Transverse colon (tissue), 4 donors: ENCODE measurements around the gene ADAMTS19. TPM values are rescaled to one million over a fixed set of nuclear protein-coding genes. Genes with fewer than 3 reads are reported as not detected.

ENCODE experiments used
- DNase-seq: peaks from one replicate; pipeline ENCODE4 v3.0.0-alpha.2; 2019
- H3K27ac ChIP-seq, 4 donors: fragments of 200-600 bp; sonication (generic); 2 replicates each; pipeline ENCODE4 v1.5.1; 2016 to 2018; ENCODE audit warnings: inconsistent platforms in 4 of 4
- H3K27me3 ChIP-seq: fragments of 200-600 bp; sonication (generic); 2 replicates; pipeline ENCODE4 v1.5.1; 2017; ENCODE audit warnings: inconsistent platforms
- H3K36me3 ChIP-seq, 4 donors: fragments of 200-600 bp; sonication (generic); 2 replicates each; pipeline ENCODE4 v1.5.1; 2017 to 2019; ENCODE audit warnings: inconsistent platforms in 4 of 4
- H3K4me1 ChIP-seq, 4 donors: fragments of 200-600 bp; sonication (generic); 2 replicates each; pipeline ENCODE4 v1.5.1; 2017 to 2020; ENCODE audit warnings: inconsistent platforms in 4 of 4
- H3K4me3 ChIP-seq, 4 donors: fragments of 200-600 bp; sonication (generic); 1 replicate in 1 of 4; 2 replicates in 3 of 4; pipeline versions ENCODE4 v1.5.1 to v1.6.1; 2017 to 2019; ENCODE audit warnings: inconsistent platforms in 4 of 4
- H3K9me3 ChIP-seq, 2 donors: fragments of 200-600 bp; sonication (generic); 2 replicates each; pipeline ENCODE4 v1.5.1; 2017 to 2019; ENCODE audit warnings: inconsistent platforms in 2 of 2
- CTCF ChIP-seq, 5 experiments: fragments of 200-600 bp in 3 of 5; fragments of 450-650 bp in 2 of 5; sonication (generic) in 3 of 5; IDR thresholded peaks; 1 replicate in 2 of 5; 2 replicates in 3 of 5; pipeline ENCODE4 v1.5.1; 2016 to 2017; ENCODE audit warnings: antibody characterized with exemption in 5 of 5, inconsistent platforms in 3 of 5, mild to moderate bottlenecking in 2 of 5, moderate library complexity in 1 of 5
- EP300 ChIP-seq: sonication (generic); formaldehyde crosslinking; IDR thresholded peaks from one replicate; pipeline ENCODE4 v1.6.1; 2017; ENCODE audit warnings: antibody characterized with exemption, low read depth
- POLR2A ChIP-seq: fragments of 450-650 bp; IDR thresholded peaks from one replicate; pipeline ENCODE4 v1.6.1; 2016; ENCODE audit warnings: antibody characterized with exemption, mild to moderate bottlenecking, moderate library complexity
- POLR2AphosphoS5 ChIP-seq, 3 donors: sonication (generic); formaldehyde crosslinking; IDR thresholded peaks; one replicate each; pipeline ENCODE4 v1.6.1; 2016; ENCODE audit warnings: antibody characterized with exemption in 3 of 3
- WGBS, 2 donors: methylation state at CpG; one replicate each; pipeline ENCODE4 v1.1.5; 2018; ENCODE audit warnings: low coverage in 1 of 2; 5-methylcytosine and 5-hydroxymethylcytosine counted together
- in situ Hi-C, 4 donors: fragments of 200-750 bp; cut with MboI; loops; one replicate each; pipeline versions ENCODE4 v1.15.0 to v1.15.1; 2017; ENCODE audit warnings: low sequenced_read_pairs in 3 of 4, low pct_ligation_motif_present in 1 of 4, low pct_unique_long_range_greater_than_20kb in 1 of 4
- intact Hi-C: fragments of 100-400 bp; cut with DNase I; formaldehyde crosslinking; loops from one replicate; pipeline ENCODE4 v1.15.1; 2023; ENCODE audit warnings: low total_unique reads
- total RNA-seq, 4 donors: library from RNA; depleted of rRNA; stranded (reverse); fragments of >200 nt; gene quantifications; one replicate each; pipeline ENCODE4 v1.1.0, GENCODE V29; 2016

Gene ADAMTS19
- total RNA-seq, 4 donors from 2014 or later, result 0.16 to 0.96 TPM; not detected in 2

- no peak overlapping the region for H3K27ac ChIP-seq
- no peak overlapping the region for H3K4me3 ChIP-seq
- H3K27me3 ChIP-seq, result no peaks in the 10 kb centered on the region
- no peaks in the 10 kb centered on the region for H3K4me1 ChIP-seq
- no peak for DNase-seq
- intact Hi-C loops, result no loop called here
- TF ChIP-seq POLR2AphosphoS5 (IDR thresholded peaks at IDR 0.05) (no peak), POLR2A (no peak), CTCF (IDR thresholded peaks at IDR 0.05) (no peak), EP300 (no peak)
- H3K9me3 ChIP-seq, result no peaks in the 10 kb centered on the region
- H3K36me3 ChIP-seq, result no peaks in the 10 kb centered on the region
- in situ Hi-C loops, result no loop called here
- 33 to 59% methylated on average over 1 to 3 of the region's 3 CpGs for WGBS, 2 donors
Observed at GRCh38 chr5:129591508-129592160, 131.5 kb downstream of the ADAMTS19 start.

- Histone ChIP-seq H3K27ac (no peak overlapping the region), H3K27me3 (no peaks in the 10 kb centered on the region), H3K4me1 (no peaks in the 10 kb centered on the region), H3K4me3 (no peak overlapping the region), H3K9me3 (no peaks in the 10 kb centered on the region), H3K36me3 (no peaks in the 10 kb centered on the region)
- no peak for DNase-seq
- no peak for TF ChIP-seq EP300
- no peak for TF ChIP-seq POLR2A
- no peak for TF ChIP-seq POLR2AphosphoS5 (IDR thresholded peaks at IDR 0.05)
- no peak for TF ChIP-seq CTCF (IDR thresholded peaks at IDR 0.05)
- in situ Hi-C loops (no loop called here), intact Hi-C loops (no loop called here)
- WGBS, 2 donors, result 25 to 54% methylated on average over 2 of the region's 2 CpGs
Observed at GRCh38 chr5:129593525-129593924, 133.4 kb downstream of the ADAMTS19 start.

GRCh38 chr5:129601576-129601975 lies 141.5 kb downstream of the ADAMTS19 start:
- no peak for DNase-seq
- Histone ChIP-seq H3K27ac (no peak overlapping the region), H3K4me3 (no peak overlapping the region), H3K9me3 (no peaks in the 10 kb centered on the region), H3K27me3 (no peaks in the 10 kb centered on the region), H3K4me1 (no peaks in the 10 kb centered on the region), H3K36me3 (no peaks in the 10 kb centered on the region)
- in situ Hi-C loops (no loop called here), intact Hi-C loops (loop anchor here (1.0 kb wide), 1 partner anchor 14 kb away; no protein-coding TSS in a partner anchor)
- 83% methylated on average over 2 of the region's 2 CpGs; no CpG with 5 or more reads in 1 of the 2 donors for WGBS, 2 donors
- no peak for TF ChIP-seq CTCF (IDR thresholded peaks at IDR 0.05)
- TF ChIP-seq POLR2A, result no peak

GRCh38 chr5:129608350-129608749 lies 148.3 kb downstream of the ADAMTS19 start:
- no peaks in the 10 kb centered on the region for H3K27me3 ChIP-seq
- in situ Hi-C loops (no loop called here), intact Hi-C loops (no loop called here)
- no peaks in the 10 kb centered on the region for H3K36me3 ChIP-seq
- H3K9me3 ChIP-seq, result no peaks in the 10 kb centered on the region
- H3K27ac ChIP-seq, result no peak overlapping the region
- H3K4me1 ChIP-seq, result no peaks in the 10 kb centered on the region
- H3K4me3 ChIP-seq, result no peak overlapping the region
- TF ChIP-seq EP300 (no peak), POLR2AphosphoS5 (IDR thresholded peaks at IDR 0.05) (no peak), CTCF (IDR thresholded peaks at IDR 0.05) (no peak), POLR2A (no peak)
- 67 to 80% methylated on average over 1 of the region's 1 CpG for WGBS, 2 donors
- no peak for DNase-seq
